Pancreas (tissue), 10 donors: Measurements from ENCODE around the gene SHB. TPM values are rescaled to one million over a fixed set of nuclear protein-coding genes. Genes with fewer than 3 reads are reported as not detected.

Source experiments
- ATAC-seq, 4 donors: fragments of 200-7000 bp; cut with Tn5 transposase; one replicate each; pipeline versions ENCODE4 v1.8.0 to v1.9.1; 2020; ENCODE audit warnings: mild to moderate bottlenecking in 4 of 4, moderate library complexity in 4 of 4
- DNase-seq, 6 donors: peaks; one replicate each; pipeline ENCODE4 v3.0.0-alpha.2; 2020
- FAIRE-seq: peaks from 2 replicates; lab custom pipeline; 2012; peaks lifted over from hg19 to GRCh38; lab: Jason Lieb, UNC
- H3K27ac ChIP-seq, 4 donors: fragments of 200-600 bp; sonication (generic); 1 replicate in 3 of 4; 2 replicates in 1 of 4; pipeline versions ENCODE4 v1.5.0 to v1.8.0; 2020
- H3K27me3 ChIP-seq, 4 donors: fragments of 200-600 bp; one replicate each; pipeline ENCODE4 v1.8.0; 2021
- H3K36me3 ChIP-seq, 3 donors: fragments of 200-600 bp; sonication (generic) in 1 of 3; one replicate each; pipeline versions ENCODE4 v1.5.0 to v1.8.0; 2020 to 2021
- H3K4me1 ChIP-seq, 3 donors: fragments of 200-600 bp; one replicate each; pipeline ENCODE4 v1.8.0; 2021
- H3K4me3 ChIP-seq, 4 donors: fragments of 200-600 bp; sonication (generic) in 2 of 4; one replicate each; pipeline versions ENCODE4 v1.5.0 to v1.8.0; 2020 to 2021
- H3K9me3 ChIP-seq, 4 donors: fragments of 200-600 bp; one replicate each; pipeline ENCODE4 v1.8.0; 2021
- WGBS, 2 donors: extraction: QIAGEN DNeasy Blood & Tissue Kit; methylation state at CpG; one replicate each; pipeline ENCODE4 v1.1.7; 2013; 5-methylcytosine and 5-hydroxymethylcytosine counted together
- intact Hi-C, 3 donors: fragments of 100-400 bp; cut with DNase I; formaldehyde crosslinking; loops; one replicate each; pipeline versions ENCODE4 v1.11.1 to v1.14.2; 2022
- polyA plus RNA-seq, 2 donors: library from polyadenylated mRNA; stranded (reverse); fragments of 200-250 nt; gene quantifications; one replicate each; pipeline ENCODE4 v1.2.3, GENCODE V29; 2013
- total RNA-seq, 6 donors: library from RNA; stranded (reverse); fragmentation: NEBNext Ultra II Directional in 4 of 6; extraction: Animal tissue kit (Norgen Biotek cat#: 25700) in 4 of 6; gene quantifications; one replicate each; pipeline versions ENCODE4 v1.2.1 to v1.2.4, GENCODE V29; 2021 to 2023
- TF ChIP-seq, protein P1 (sequence below), 4 donors: fragments of 200-600 bp; sonication (generic) in 3 of 4; IDR thresholded peaks; one replicate each; pipeline versions ENCODE4 v1.5.0 to v1.8.0; 2021; ENCODE audit warnings: antibody characterized with exemption in 4 of 4
- donor health status: healthy with polysubstance abuse.
- donor health status: DM: no; HTN: no; CAD: no; lungs with moderate emphysema.
- donor health status: DM: no; HTN: no; CAD: no.
- donor health status: control.
- donor health status: control.
- donor health status: Bipolar disorder and iron deficiency.
- donor health status: DM: yes; HTN: yes; CAD: no.
- donor health status: DM: no; HTN: no; CAD: no.
- donor health status: DM: no; HTN: no; CAD: no.
- donor health status: DM: yes; HTN: yes; CAD: no.

SHB gene
- total and polyA plus RNA-seq, 8 donors = 11.5 to 24.2 (median 19.2) TPM

DNA sequence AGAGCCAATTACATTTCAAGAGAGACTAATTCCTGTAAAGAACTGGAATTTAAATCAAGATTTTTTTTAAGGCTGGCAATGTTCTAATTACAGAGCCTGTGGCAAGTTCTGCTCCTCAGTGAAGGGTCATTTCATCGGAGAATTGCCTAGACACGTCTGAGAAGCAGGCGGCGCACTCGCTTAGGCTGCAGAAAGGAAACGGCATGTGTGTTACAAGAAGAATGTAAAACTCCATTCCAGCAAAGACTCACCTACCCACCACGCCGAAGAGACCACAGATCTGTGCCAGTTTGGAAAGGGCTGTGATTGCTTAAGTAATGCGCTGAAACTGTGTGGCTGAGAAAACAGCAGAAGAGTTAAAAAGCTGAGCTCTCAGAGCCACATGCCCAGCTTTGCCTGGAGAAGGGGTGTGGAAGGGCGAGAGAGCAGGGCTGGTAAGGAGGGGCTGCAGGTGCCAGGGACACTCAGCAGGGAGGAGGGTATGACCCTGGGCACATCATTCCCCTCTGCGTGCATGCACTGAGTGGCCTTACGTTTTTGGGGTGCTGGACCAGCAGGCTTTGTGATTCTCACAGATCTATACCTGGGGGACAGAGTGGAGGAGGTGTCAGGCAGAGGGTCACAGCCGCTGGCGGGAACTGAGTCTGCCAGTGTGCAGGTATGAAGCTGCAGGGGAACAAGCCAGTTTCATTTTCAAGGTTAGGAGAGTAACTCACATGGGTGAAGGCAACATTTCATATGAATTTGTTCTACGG is 147.3 kb downstream of the SHB start:
- ATAC-seq (peak in 3 of 4 donors; percentile 4 to 40 (median 8)), DNase-seq (peak in 1 of 6 donors; percentile 53), FAIRE-seq (no peak)
- peaks cover 8 to 12% (median 12%) of the 10 kb centered on the region in 3 donors for H3K4me1 ChIP-seq
- TF ChIP-seq, protein P1, sequence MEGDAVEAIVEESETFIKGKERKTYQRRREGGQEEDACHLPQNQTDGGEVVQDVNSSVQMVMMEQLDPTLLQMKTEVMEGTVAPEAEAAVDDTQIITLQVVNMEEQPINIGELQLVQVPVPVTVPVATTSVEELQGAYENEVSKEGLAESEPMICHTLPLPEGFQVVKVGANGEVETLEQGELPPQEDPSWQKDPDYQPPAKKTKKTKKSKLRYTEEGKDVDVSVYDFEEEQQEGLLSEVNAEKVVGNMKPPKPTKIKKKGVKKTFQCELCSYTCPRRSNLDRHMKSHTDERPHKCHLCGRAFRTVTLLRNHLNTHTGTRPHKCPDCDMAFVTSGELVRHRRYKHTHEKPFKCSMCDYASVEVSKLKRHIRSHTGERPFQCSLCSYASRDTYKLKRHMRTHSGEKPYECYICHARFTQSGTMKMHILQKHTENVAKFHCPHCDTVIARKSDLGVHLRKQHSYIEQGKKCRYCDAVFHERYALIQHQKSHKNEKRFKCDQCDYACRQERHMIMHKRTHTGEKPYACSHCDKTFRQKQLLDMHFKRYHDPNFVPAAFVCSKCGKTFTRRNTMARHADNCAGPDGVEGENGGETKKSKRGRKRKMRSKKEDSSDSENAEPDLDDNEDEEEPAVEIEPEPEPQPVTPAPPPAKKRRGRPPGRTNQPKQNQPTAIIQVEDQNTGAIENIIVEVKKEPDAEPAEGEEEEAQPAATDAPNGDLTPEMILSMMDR (IDR thresholded peaks at IDR 0.05) = no peak
- H3K36me3 ChIP-seq = peaks cover 0 to 23% (median 5%) of the 10 kb centered on the region in 3 donors
- H3K27ac ChIP-seq = peak overlapping the region in 3 of 4 donors; percentile 12 to 55 (median 18)
- intact Hi-C loops = loop anchor here in 1 of 3 donors (10.0 kb wide), 1 partner anchor 163 kb away; no protein-coding TSS in a partner anchor
- H3K27me3 ChIP-seq = no peaks in the 10 kb centered on the region
- H3K4me3 ChIP-seq = no peak overlapping the region
- H3K9me3 ChIP-seq = no peaks in the 10 kb centered on the region
- 78% methylated on average over 15 of the region's 15 CpGs for WGBS, 2 donors

DNA sequence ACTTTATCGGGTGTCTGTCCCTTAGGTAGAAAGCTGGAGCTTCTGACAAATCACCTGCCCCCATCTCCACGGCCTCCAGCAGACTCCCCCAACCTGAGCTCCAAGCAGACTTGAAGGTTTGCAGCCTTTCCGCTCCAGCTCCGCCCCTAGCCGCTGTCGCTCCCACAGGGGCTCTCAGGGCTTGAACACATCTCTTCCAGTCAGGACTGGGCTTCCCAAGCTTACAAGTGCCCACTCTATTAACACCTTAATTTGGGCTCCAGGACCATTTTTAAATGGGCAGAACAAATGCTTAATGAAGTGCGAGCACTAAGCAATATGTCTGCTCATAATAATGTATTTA is 147.9 kb downstream of the SHB start:
- no peak overlapping the region for H3K4me3 ChIP-seq
- peaks cover 8 to 12% (median 12%) of the 10 kb centered on the region in 3 donors for H3K4me1 ChIP-seq
- no peaks in the 10 kb centered on the region for H3K27me3 ChIP-seq
- FAIRE-seq = no peak
- DNase-seq = peak in 1 of 6 donors; percentile 41
- H3K9me3 ChIP-seq = no peaks in the 10 kb centered on the region
- TF ChIP-seq, protein P1 (IDR thresholded peaks at IDR 0.05) = no peak
- intact Hi-C loops = loop anchor here in 1 of 3 donors (10.0 kb wide), 1 partner anchor 164 kb away; no protein-coding TSS in a partner anchor
- WGBS, 2 donors = 93 to 96% methylated on average over 7 of the region's 7 CpGs
- H3K27ac ChIP-seq = no peak overlapping the region
- no peak for ATAC-seq
- peaks cover 0 to 23% (median 5%) of the 10 kb centered on the region in 3 donors for H3K36me3 ChIP-seq

DNA sequence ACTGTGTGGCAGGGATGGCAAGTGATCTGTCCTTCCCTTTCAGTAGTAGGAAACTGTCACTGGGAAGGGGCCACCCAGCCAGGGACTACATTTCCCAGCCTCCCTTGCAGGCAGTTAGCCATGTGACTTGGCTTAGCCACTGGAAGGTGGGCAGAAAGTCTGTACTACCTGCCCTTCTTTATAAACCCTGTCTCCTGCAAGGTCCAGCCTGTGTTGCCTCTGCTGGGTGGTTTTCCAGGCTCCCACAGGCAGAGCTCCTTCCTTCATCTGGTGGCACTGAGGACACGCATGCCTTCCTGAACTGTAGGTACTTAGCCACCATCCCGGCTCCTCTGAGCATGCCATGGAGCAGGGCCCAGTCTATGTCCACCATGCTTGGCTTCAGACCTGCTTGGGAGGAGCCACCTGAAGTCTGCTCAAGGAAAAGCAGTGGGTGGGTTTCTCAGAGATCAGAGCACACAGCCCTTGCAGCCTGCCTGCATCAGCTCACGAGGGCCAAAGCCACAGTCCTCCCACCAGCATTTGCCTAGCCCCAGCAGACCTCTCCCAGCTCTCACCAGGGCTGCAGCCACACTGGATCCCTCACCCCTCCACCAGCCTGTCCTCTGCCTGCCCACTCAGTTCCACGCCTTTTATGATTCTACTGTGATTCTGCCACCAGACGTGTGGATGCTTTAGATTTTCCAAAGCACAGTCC is 148.4 kb downstream of the SHB start:
- no peak overlapping the region for H3K4me3 ChIP-seq
- ATAC-seq (peak in 3 of 4 donors; percentile 21 to 50 (median 49)), DNase-seq (peak in 1 of 6 donors; percentile 11), FAIRE-seq (no peak)
- H3K36me3 ChIP-seq = peaks cover 0 to 23% (median 5%) of the 10 kb centered on the region in 3 donors
- intact Hi-C loops = loop anchor here in 1 of 3 donors (10.0 kb wide), 1 partner anchor 164 kb away; no protein-coding TSS in a partner anchor
- WGBS, 2 donors = 95% methylated on average over 5 of the region's 5 CpGs
- no peak overlapping the region for H3K27ac ChIP-seq
- TF ChIP-seq, protein P1 (IDR thresholded peaks at IDR 0.05) = no peak
- no peaks in the 10 kb centered on the region for H3K27me3 ChIP-seq
- H3K4me1 ChIP-seq = peaks cover 8 to 12% (median 12%) of the 10 kb centered on the region in 3 donors
- no peaks in the 10 kb centered on the region for H3K9me3 ChIP-seq

DNA sequence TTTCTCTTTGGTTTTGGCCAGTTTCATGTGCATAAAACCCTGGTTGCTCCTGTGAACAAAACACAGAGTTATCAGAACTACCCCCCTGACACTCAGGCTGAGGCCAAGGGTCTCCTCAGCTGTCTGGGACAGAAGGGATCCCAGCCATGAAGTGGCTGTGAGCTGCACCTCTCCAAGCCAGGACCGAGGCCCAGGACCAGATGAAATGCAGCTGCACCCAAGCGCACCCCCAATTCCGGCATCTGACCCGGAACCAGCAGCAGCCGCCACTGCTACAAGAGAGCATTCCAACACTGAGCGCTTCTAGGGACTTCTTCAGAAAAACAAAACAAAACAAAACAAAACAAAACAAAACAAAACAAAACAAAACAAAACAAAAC is 149.1 kb downstream of the SHB start:
- ATAC-seq = no peak
- intact Hi-C loops = loop anchor here (5.0 to 10.0 kb wide), 5 partner anchors 55 to 445 kb away; partner anchors contain the start of gene SHB (in 2 of the 3)
- Histone ChIP-seq H3K9me3 (no peaks in the 10 kb centered on the region), H3K27me3 (no peaks in the 10 kb centered on the region), H3K36me3 (peaks cover 0 to 23% (median 5%) of the 10 kb centered on the region in 3 donors), H3K4me1 (peaks cover 8 to 12% (median 12%) of the 10 kb centered on the region in 3 donors), H3K27ac (no peak overlapping the region), H3K4me3 (no peak overlapping the region)
- TF ChIP-seq, protein P1 (IDR thresholded peaks at IDR 0.05) = no peak
- FAIRE-seq = no peak
- whole genome bisulfite sequencing, 2 donors = 89 to 92% methylated on average over 6 of the region's 6 CpGs
- no peak for DNase-seq
